Epithelial cell of esophagus (primary cell): ENCODE results near the gene TMUB2.

ENCODE experiments used
- DNase-seq: peaks from one replicate; pipeline ENCODE4 v3.0.0; 2010; ENCODE audit warnings: low read depth
- H3K4me3 ChIP-seq: 2 replicates; pipeline ENCODE4 v1.5.1; 2011; ENCODE audit warnings: mild to moderate bottlenecking, low read length, control low read depth
- TF ChIP-seq, protein P1 (sequence below): IDR thresholded peaks from 2 replicates; pipeline ENCODE4 v1.5.1; 2011; ENCODE audit warnings: low read depth, mild to moderate bottlenecking, low read length, control low read depth, inconsistent platforms; ENCODE audit not compliant: insufficient read depth; ENCODE audit errors: missing control alignments

Gene TMUB2

DNA sequence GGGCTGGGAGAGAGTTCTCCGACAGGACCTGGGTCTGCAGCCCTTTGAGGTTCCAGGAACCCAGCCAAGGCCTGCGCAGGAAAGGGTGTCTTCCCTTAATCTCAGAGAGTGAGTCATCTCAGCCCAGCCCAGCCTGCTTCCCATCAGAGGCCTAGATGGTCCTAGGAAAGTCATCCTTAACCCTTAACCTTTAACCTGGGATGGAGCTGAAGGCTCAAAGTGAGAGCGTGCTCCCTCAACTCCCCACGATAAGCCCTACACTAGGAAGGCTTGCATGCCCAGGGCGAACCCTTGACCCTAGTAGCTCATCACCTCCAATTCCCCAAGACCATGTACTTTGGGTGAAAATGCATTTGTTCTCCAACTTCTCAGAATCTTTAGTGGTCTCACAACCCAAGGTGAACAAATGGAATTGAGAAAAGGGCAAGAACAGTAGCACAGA lies 17.7 kb downstream of the TMUB2 start:
- peak; percentile 61 for DNase-seq
- TF ChIP-seq, protein P1, sequence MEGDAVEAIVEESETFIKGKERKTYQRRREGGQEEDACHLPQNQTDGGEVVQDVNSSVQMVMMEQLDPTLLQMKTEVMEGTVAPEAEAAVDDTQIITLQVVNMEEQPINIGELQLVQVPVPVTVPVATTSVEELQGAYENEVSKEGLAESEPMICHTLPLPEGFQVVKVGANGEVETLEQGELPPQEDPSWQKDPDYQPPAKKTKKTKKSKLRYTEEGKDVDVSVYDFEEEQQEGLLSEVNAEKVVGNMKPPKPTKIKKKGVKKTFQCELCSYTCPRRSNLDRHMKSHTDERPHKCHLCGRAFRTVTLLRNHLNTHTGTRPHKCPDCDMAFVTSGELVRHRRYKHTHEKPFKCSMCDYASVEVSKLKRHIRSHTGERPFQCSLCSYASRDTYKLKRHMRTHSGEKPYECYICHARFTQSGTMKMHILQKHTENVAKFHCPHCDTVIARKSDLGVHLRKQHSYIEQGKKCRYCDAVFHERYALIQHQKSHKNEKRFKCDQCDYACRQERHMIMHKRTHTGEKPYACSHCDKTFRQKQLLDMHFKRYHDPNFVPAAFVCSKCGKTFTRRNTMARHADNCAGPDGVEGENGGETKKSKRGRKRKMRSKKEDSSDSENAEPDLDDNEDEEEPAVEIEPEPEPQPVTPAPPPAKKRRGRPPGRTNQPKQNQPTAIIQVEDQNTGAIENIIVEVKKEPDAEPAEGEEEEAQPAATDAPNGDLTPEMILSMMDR, result no peak
- H3K4me3 ChIP-seq, result no peak overlapping the region

DNA sequence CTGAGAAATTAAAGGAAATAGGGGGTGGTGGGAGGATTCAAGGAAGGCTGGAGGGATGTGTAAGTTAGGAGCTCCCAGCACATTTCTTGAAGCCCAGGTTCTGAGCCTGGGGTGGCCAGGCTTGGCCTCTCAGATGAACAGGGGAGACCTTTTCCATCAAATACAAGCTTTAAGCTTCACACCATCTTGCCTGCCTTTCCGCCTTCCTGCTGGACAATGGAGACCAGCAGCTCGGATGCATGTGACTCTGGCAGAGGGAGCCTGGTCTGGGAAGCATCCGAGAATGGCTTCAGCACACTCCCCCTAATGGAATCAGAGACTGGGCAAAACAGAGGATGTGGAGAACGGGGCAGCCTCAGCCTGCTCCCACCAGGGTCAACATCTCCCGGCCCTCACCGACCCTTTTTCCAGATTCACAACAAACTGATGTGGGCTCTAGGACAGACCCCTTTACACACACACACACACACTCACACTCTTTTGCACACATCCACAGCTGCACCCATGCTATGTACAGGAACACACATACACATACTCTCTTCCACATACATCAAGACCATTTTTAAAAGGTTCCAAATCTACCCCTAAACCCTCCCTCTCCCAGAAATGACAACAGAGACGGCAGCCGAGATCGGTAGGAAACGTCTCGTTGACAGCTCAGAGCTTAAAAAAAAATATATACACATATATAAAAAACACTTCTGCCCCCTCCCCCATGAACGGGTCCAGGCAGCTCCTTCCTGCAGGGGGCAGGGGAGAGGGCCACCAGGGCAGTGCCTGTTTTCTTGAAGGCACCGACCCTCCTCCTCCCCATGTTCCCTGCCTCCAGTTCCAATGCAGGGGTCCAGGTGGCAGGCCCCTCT lies 19.4 kb downstream of the TMUB2 start:
- DNase-seq, result no peak
- TF ChIP-seq, protein P1, result peak; percentile 26
- no peak overlapping the region for H3K4me3 ChIP-seq

GRCh38 chr17:44206825-44207155 lies 20.0 kb downstream of the TMUB2 start:
- no peak for DNase-seq
- no peak overlapping the region for H3K4me3 ChIP-seq
- TF ChIP-seq, protein P1, result no peak

- TF ChIP-seq, protein P1, result no peak
- no peak for DNase-seq
- H3K4me3 ChIP-seq, result no peak overlapping the region
Observed at GRCh38 chr17:44207319-44207718, 20.5 kb downstream of the TMUB2 start.

DNA sequence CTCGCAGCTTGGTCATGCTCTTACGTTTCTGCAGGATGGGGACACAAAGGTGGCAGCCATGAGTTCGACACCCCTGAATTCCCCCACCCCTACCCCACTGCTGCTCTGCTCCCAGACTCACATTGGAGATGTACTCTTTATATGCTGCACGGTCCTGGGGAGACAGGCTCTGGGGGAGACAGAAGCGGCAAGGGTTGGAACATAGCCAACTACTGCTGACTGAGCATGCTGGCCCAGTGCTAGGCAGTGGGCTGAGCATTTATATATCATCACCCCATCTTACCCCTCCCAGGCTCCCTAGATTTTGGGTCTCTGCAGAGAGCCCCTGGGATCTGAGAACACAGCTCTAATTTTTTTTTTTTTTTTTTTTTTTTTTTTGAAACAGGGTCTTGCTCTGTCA lies 21.0 kb downstream of the TMUB2 start:
- no peak for DNase-seq
- H3K4me3 ChIP-seq, result no peak overlapping the region
- TF ChIP-seq, protein P1, result no peak

- DNase-seq, result peak; percentile 73
- H3K4me3 ChIP-seq, result no peak overlapping the region
- TF ChIP-seq, protein P1, result no peak
Observed at GRCh38 chr17:44209786-44210341, 23.1 kb downstream of the TMUB2 start.
